Inflammatory macrophage treated with lipopolysaccharide for 4 hours (primary cell): Measurements from ENCODE around the gene APPL2.
A peak's percentile ranks its signal among the peaks of the same experiment; 100 is the strongest.
"Not testable (repeated sequence)": the region's sequence is repeated elsewhere in the genome, so short reads cannot be mapped to it uniquely, and the experiment has no call there.

ENCODE experiments used
- DNase-seq: peaks from one replicate; pipeline ENCODE4 v3.0.0-alpha.2; 2020

The APPL2 gene

DNA sequence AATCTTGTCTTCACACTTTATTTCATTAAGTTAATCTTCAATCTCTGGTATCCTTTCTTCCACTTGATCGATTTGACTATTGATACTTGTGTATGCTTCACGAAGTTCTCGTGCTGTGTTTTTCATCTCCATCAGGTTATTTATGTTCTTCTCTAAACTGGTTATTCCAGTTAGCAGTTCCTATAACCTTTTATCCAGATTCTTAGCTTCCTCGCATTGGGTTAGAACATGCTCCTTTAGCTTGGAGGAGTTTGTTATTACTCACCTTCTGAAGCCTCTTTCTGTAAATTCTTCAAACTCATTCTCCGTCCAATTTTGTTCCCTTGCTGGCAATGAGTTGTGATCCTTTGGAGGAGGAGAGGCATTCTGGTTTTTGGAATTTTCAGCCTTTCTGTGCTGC, 52.0 kb downstream of the APPL2 start:
- not testable (repeated sequence) for DNase-seq

GRCh38 chr12:105183406-105183805, 52.6 kb downstream of the APPL2 start:
- DNase-seq: not testable (repeated sequence)

- DNase-seq: not testable (repeated sequence)
These were observed 56.9 kb downstream of the APPL2 start for GRCh38 chr12:105179114-105179513.

DNA sequence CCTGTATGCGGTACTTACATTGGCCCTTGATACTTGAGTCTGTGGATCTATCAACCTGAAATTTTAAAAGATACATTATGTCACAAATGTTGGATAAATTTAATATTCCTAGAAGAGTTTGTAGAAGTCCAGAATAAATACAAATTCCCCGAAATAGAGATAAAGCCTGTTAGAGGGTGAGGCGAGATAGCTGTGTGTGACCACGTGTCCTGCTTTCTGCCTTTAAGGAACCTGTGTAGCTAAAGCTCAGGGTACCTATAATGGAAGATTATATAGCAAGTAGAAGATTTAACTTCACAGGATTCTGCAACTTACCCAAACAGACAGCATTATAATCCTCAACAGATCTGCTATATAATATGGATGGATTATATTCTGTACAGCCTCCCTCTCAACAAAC, 58.8 kb downstream of the APPL2 start:
- no peak for DNase-seq

- no peak for DNase-seq
These were observed 60.5 kb downstream of the APPL2 start for GRCh38 chr12:105175397-105175990.

DNA sequence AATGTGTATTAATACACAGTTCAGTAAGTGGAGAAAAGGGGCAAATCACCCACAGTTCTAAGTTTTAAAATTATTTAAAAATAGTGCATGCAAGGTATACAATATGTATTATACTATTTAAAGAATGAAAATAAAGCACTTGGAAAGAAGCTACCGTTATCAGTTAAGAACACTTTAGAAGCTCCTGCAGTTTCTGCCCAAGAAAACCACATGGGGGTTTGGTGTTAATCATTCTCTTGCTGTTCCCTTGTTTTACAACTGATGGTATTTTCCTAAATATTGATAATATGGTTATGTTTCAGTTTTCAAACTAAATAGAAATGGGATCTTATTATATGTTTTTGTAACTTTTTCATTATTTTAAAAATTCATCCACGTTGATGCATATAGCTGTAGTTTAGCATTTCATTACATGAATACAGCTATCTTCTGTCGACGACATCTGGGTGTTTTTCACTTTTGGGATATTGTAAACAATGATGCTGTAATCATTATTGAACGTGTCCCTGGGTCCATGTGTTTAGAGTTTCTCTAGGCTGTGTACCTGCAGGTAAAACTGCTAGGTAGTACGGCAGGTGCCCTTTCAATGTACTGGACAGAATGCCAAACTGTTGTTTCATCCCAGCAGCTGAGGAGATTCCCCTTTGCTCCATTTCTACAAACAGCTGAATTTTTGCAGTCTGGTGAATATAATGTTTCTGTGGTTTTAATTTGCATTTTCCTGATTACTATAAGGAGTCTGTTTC, 64.1 kb downstream of the APPL2 start:
- DNase-seq: no peak

- no peak for DNase-seq
These were observed 65.8 kb downstream of the APPL2 start for GRCh38 chr12:105170139-105170538.

- DNase-seq: no peak
These were observed 68.0 kb downstream of the APPL2 start for GRCh38 chr12:105168006-105168405.

GRCh38 chr12:105167346-105167745, 68.6 kb downstream of the APPL2 start:
- DNase-seq: no peak

- peak; percentile 6 for DNase-seq
These were observed 69.2 kb downstream of the APPL2 start for GRCh38 chr12:105166736-105167135.

DNA sequence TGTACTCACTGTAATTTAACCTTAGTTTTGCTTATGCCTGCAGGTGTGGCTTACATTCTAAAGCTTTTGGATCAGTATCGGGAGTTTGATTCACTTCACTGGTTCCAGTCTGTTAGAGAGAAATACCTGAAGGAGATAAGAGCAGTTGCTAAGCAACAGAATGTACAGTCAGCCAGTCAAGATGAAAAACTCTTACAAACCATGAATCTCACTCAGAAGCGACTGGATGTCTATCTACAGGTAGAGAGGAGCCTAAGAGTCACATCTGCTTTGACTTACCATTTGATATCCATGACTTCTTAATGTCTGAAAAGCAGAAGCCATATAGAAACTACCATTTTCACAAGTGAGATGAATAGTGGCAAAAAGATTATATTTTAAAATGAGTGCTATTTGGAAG, 71.9 kb downstream of the APPL2 start:
- DNase-seq: no peak

- no peak for DNase-seq
These were observed 73.8 kb downstream of the APPL2 start for GRCh38 chr12:105162174-105162573.

- DNase-seq: no peak
These were observed 77.1 kb downstream of the APPL2 start for GRCh38 chr12:105158876-105159275.

GRCh38 chr12:105157606-105158005, 78.4 kb downstream of the APPL2 start:
- DNase-seq: no peak

GRCh38 chr12:105156260-105156659, 79.7 kb downstream of the APPL2 start:
- DNase-seq: no peak

GRCh38 chr12:105142259-105142658, 93.7 kb downstream of the APPL2 start:
- no peak for DNase-seq

DNA sequence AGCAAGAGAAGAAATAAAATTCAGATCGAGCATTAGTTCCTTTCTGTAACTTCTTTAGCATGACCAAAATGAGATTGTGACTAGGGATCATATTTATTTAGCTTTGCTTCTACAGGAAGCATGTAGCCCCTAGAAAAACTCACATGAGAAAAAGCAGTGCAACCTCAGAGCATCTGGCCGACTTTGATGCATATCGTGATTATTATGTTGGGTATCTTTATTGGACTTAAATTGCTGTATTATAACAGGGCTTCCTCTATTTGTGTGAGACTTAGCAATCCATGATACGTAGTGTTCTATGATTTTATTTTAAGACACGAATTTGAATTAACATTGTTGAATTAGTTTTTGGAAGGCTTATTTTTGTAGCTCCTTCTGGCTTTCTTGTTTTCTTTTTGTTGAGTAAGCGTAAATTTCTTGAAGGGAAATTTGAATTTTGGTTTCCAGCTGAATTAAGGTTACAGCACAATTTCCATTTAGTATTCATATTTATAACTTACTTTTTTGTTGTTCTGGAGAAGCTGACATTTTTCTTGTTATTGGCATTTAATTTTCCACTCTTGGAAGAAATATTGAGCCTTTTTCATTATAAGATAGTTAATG, 94.6 kb downstream of the APPL2 start:
- no peak for DNase-seq

DNA sequence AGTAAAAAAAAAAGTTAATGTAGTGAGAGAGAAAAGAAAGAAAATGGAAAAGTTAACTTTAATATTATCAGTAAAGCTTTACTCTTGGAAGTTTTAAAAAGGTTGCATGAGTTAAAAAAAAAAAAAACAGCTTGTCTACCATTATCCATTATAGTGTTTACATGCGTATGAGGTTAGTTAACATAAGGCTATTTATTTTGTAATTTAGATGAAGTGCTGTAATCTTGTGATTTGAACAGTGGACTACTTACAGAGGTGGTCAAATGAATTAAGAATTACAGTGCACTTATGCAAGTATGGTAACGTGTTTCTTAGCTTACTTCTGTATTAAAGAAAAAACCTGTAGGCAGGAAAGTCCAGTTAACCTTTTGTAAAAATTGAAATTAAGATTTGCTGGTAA, 97.7 kb downstream of the APPL2 start:
- no peak for DNase-seq
